ENCODE measurements around the gene CDK6.

DNA sequence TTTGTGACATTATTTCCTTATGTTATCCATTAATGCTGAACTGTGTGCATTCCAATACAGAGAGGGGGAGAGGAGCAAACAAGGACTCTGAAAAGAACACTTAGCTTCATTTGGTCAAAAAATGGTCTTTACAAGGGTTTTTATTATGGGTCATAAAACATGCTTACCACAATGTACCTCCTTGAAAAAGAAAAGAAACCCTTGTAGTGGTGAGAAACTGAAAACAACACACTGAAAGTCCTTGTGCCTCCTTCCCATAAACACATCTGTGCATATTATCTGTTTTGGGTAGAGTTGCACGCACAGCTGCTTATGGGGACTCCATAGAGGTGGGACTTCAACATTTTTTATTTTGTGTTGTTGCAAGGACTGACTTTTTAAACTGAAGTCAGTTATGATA, 98.7 kb downstream of the CDK6 start:
- TF ChIP-seq, protein P1, sequence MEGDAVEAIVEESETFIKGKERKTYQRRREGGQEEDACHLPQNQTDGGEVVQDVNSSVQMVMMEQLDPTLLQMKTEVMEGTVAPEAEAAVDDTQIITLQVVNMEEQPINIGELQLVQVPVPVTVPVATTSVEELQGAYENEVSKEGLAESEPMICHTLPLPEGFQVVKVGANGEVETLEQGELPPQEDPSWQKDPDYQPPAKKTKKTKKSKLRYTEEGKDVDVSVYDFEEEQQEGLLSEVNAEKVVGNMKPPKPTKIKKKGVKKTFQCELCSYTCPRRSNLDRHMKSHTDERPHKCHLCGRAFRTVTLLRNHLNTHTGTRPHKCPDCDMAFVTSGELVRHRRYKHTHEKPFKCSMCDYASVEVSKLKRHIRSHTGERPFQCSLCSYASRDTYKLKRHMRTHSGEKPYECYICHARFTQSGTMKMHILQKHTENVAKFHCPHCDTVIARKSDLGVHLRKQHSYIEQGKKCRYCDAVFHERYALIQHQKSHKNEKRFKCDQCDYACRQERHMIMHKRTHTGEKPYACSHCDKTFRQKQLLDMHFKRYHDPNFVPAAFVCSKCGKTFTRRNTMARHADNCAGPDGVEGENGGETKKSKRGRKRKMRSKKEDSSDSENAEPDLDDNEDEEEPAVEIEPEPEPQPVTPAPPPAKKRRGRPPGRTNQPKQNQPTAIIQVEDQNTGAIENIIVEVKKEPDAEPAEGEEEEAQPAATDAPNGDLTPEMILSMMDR (IDR thresholded peaks at IDR 0.05 in 8 of 11, conservative IDR thresholded peaks at IDR 0.05 in 3 of 11): no peak
- TF ChIP-seq POLR2AphosphoS5 (IDR thresholded peaks at IDR 0.05): no peak

All from spleen (tissue), 7 donors.